Naive thymus-derived CD4-positive, alpha-beta T cell (primary cell): ENCODE data around the gene SRMS. TPM values are rescaled to one million over a fixed set of nuclear protein-coding genes. Genes with fewer than 3 reads are reported as not detected.

Experiments used
- ATAC-seq: fragments of 150-1000 bp; cut with Tn5 transposase; 2 replicates; pipeline ENCODE4 v1.10.0; 2021; ENCODE audit warnings: mild to moderate bottlenecking, moderate library complexity
- CTCF ChIA-PET: fragments of 350-600 bp; sonication (Branson Sonifier 250); formaldehyde crosslinking; loops from one replicate; lab custom pipeline; 2021; ENCODE audit warnings: antibody characterized with exemption; lab: Charles Lee
- POLR2A ChIA-PET: fragments of 350-600 bp; sonication (Branson Sonifier 250); formaldehyde crosslinking; loops from one replicate; lab custom pipeline; 2021; ENCODE audit warnings: antibody characterized with exemption, inconsistent platforms; lab: Charles Lee
- DNase-seq, 9 donors: peaks; one replicate each; pipeline versions ENCODE4 v3.0.0 to v3.0.0-alpha.2; 2020 to 2022; ENCODE audit warnings: mixed read lengths in 1 of 9
- H3K27ac ChIP-seq: one replicate; pipeline ENCODE4 v1.7.0; 2013; ENCODE audit warnings: mild to moderate bottlenecking, low read depth, low read length, moderate library complexity
- H3K27me3 ChIP-seq, 2 donors: one replicate each; pipeline ENCODE4 v1.7.0; 2013; ENCODE audit warnings: low read length in 2 of 2, mild to moderate bottlenecking in 2 of 2, moderate library complexity in 2 of 2; ENCODE audit not compliant: control insufficient read depth in 2 of 2, insufficient read depth in 2 of 2
- H3K36me3 ChIP-seq, 3 experiments: 1 replicate in 2 of 3; 2 replicates in 1 of 3; pipeline ENCODE4 v1.7.0; 2013; ENCODE audit warnings: low read length in 3 of 3, mild to moderate bottlenecking in 3 of 3, moderate library complexity in 1 of 3; ENCODE audit not compliant: insufficient read depth in 3 of 3, control insufficient read depth in 2 of 3
- H3K4me1 ChIP-seq, 2 donors: one replicate each; pipeline ENCODE4 v1.7.0; 2013; ENCODE audit warnings: low read length in 2 of 2, mild to moderate bottlenecking in 2 of 2, moderate library complexity in 1 of 2; ENCODE audit not compliant: control insufficient read depth in 2 of 2, insufficient read depth in 2 of 2
- H3K4me3 ChIP-seq: 2 replicates; pipeline ENCODE4 v1.7.0; 2013; ENCODE audit warnings: mild to moderate bottlenecking, low read length
- H3K9me3 ChIP-seq, 3 experiments: 1 replicate in 2 of 3; 2 replicates in 1 of 3; pipeline ENCODE4 v1.7.0; 2013; ENCODE audit warnings: low read length in 3 of 3; ENCODE audit not compliant: control insufficient read depth in 2 of 3
- H3K27ac Mint-ChIP-seq, 9 donors: one replicate each; pipeline ENCODE4 v1.8.0; 2020 to 2022; ENCODE audit warnings: mixed read lengths in 9 of 9, mild to moderate bottlenecking in 8 of 9, moderate library complexity in 5 of 9, inconsistent platforms in 2 of 9
- H3K27me3 Mint-ChIP-seq, 5 donors: one replicate each; pipeline ENCODE4 v1.8.0; 2021 to 2022; ENCODE audit warnings: mixed read lengths in 5 of 5, mild to moderate bottlenecking in 1 of 5
- H3K36me3 Mint-ChIP-seq, 5 donors: one replicate each; pipeline ENCODE4 v1.8.0; 2020 to 2022; ENCODE audit warnings: mixed read lengths in 5 of 5, mild to moderate bottlenecking in 3 of 5, inconsistent platforms in 1 of 5
- H3K4me1 Mint-ChIP-seq, 7 donors: one replicate each; pipeline ENCODE4 v1.8.0; 2020 to 2022; ENCODE audit warnings: mixed read lengths in 7 of 7, mild to moderate bottlenecking in 3 of 7, inconsistent platforms in 1 of 7
- H3K4me3 Mint-ChIP-seq, 10 donors: one replicate each; pipeline ENCODE4 v1.8.0; 2020 to 2022; ENCODE audit warnings: mild to moderate bottlenecking in 10 of 10, mixed read lengths in 10 of 10, moderate library complexity in 6 of 10, inconsistent platforms in 2 of 10
- H3K9me3 Mint-ChIP-seq, 11 donors: one replicate each; pipeline ENCODE4 v1.8.0; 2020 to 2022; ENCODE audit warnings: mixed read lengths in 11 of 11, mild to moderate bottlenecking in 4 of 11, inconsistent platforms in 1 of 11, moderate library complexity in 1 of 11
- intact Hi-C, 2 donors: fragments of 100-400 bp; cut with micrococcal nuclease; formaldehyde crosslinking; loops; one replicate each; pipeline ENCODE4 v1.15.1; 2023
- polyA plus RNA-seq, 2 donors: library from polyadenylated mRNA; unstranded; fragments of 300-500 nt; fragmentation: Illumina TruSeq; gene quantifications; one replicate each; pipeline ENCODE4 v1.2.3, GENCODE V29; 2021
- total RNA-seq, 6 experiments: library from RNA in 5 of 6; stranded (reverse) in 5 of 6; gene quantifications; 1 replicate in 5 of 6; 2 replicates in 1 of 6; pipeline ENCODE4 v1.2.3 and lab custom pipeline; 2021 to 2026

Gene SRMS
- total and polyA plus RNA-seq, 7 experiments from 2014 or later = 0.24 TPM; not detected in 6

DNA sequence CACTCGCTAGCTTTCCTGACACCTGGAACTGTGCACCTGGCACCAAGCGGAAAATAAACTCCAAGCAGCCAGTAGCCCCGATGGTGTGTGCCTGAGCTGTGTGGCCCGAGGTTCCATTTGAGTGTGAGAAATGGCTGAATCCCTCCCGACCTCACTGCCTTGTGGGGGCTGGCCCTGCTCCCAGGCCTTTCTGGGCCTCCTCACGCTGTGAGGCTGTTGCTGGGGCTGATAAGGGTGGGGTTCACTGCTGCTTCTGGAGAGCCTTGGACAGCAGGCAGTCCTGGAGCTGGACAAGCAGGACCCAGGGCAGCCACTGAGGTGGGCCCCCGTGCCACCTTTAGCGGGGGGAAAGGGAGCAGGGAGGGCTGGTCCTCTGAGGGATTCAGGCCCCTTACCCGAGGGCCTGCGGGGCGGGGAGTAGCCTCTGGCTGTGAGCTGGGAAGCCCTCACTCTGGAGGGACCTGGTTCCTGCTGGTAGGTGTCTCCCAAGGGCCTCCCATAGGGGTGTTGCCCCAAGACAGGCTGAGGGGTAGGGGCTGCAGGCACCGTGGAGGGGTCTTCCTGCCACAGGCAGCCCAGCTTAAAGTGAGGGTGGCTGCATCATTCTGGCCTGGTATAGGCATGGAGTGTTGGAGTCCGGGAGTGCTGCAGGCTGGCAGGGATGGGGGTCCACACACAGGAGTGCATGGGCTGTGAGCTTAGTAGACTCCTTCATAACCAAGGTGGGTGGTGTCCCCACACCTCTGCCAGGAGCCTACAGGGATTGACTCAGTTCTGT lies 25.3 kb downstream of the SRMS start:
- H3K4me3 Mint-ChIP-seq = peak overlapping the region; percentile 51 to 88 (median 64)
- H3K27ac Mint-ChIP-seq = peak overlapping the region in 5 of 9 donors; percentile 10 to 81 (median 76)
- POLR2A ChIA-PET = interaction anchor here (0.6 to 5.5 kb wide), 17 partner anchors 7 to 540 kb away, joined by 3 to 89 read pairs (median 5); partner anchors contain the start of genes GMEB2, PRPF6, PTK6 and TCEA2

DNA sequence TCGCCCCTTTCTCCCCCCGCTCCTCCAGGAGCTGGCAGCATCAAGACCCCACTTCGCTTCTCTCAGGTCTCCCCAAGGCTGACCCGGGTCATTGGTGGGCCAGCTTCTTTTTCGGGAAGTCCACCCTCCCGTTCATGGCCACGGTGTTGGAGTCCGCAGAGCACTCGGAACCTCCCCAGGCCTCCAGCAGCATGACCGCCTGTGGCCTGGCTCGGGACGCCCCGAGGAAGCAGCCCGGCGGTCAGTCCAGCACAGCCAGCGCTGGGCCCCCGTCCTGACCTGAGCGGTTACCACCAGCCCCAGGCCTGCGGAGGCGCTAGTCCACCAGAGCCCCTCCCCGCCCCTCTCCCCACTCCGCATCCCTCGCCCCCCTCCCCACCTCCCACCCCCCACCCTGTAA lies 25.9 kb downstream of the SRMS start:
- intact Hi-C loops = loop anchor here (1.0 to 5.0 kb wide), 3 partner anchors 16 to 724 kb away; partner anchors contain the start of genes MRGBP (in 1 of the 2) and PTK6 (in 1 of the 2)
- POLR2A ChIA-PET = interaction anchor here (0.6 to 5.5 kb wide), 29 partner anchors 8 to 556 kb away, joined by 3 to 89 read pairs (median 4); partner anchors contain the start of genes ARFRP1, GMEB2, HELZ2 and PRPF6
- DNase-seq (no peak), ATAC-seq (no peak)
- peak overlapping the region; percentile 86 for H3K4me3 ChIP-seq
- Mint-ChIP-seq H3K36me3 (peaks cover 0 to 23% (median 9%) of the 10 kb centered on the region in 5 donors), H3K27ac (peak overlapping the region in 4 of 9 donors; percentile 51 to 81 (median 74)), H3K27me3 (peaks cover 0 to 4% (median 0%) of the 10 kb centered on the region in 5 donors), H3K4me1 (peaks cover 4 to 22% (median 9%) of the 10 kb centered on the region in 7 donors), H3K9me3 (peaks cover 0 to 10% (median 1%) of the 10 kb centered on the region in 11 donors), H3K4me3 (peak overlapping the region; percentile 62 to 88 (median 79))
- H3K27ac ChIP-seq = peak overlapping the region; percentile 88
- CTCF ChIA-PET = interaction anchor here (1.2 to 1.4 kb wide), 2 partner anchors 16 to 25 kb away, joined by 5 to 8 read pairs; partner anchors contain the start of gene PTK6
- H3K4me1 ChIP-seq = peaks cover 11 to 14% of the 10 kb centered on the region in 2 donors
- peaks cover 0 to 9% (median 0%) of the 10 kb centered on the region in 3 experiments for H3K9me3 ChIP-seq
- H3K27me3 ChIP-seq = no peaks in the 10 kb centered on the region
- H3K36me3 ChIP-seq = peaks cover 0 to 18% (median 8%) of the 10 kb centered on the region in 3 experiments

More for the DNA sequence above, 25.3 kb downstream of the SRMS start:
- Histone ChIP-seq H3K27me3 (no peaks in the 10 kb centered on the region), H3K4me3 (no peak overlapping the region), H3K9me3 (peaks cover 0 to 9% (median 0%) of the 10 kb centered on the region in 3 experiments), H3K4me1 (peaks cover 11 to 14% of the 10 kb centered on the region in 2 donors), H3K27ac (peak overlapping the region; percentile 35), H3K36me3 (peaks cover 0 to 18% (median 8%) of the 10 kb centered on the region in 3 experiments)
- H3K36me3 Mint-ChIP-seq = peaks cover 0 to 25% (median 9%) of the 10 kb centered on the region in 5 donors
- H3K9me3 Mint-ChIP-seq = peaks cover 0 to 10% (median 1%) of the 10 kb centered on the region in 11 donors
- H3K27me3 Mint-ChIP-seq = peaks cover 0 to 4% (median 0%) of the 10 kb centered on the region in 5 donors
- ATAC-seq = no peak
- DNase-seq = no peak
- CTCF ChIA-PET = interaction anchor here (0.8 kb wide), 1 partner anchor 15 kb away, joined by 3 read pairs; the partner anchor contains the start of gene PTK6
- intact Hi-C loops = loop anchor here (5.0 kb wide), 2 partner anchors 115 to 725 kb away; partner anchors contain the start of gene MRGBP (in 1 of the 2)
- H3K4me1 Mint-ChIP-seq = peaks cover 4 to 22% (median 9%) of the 10 kb centered on the region in 7 donors

DNA sequence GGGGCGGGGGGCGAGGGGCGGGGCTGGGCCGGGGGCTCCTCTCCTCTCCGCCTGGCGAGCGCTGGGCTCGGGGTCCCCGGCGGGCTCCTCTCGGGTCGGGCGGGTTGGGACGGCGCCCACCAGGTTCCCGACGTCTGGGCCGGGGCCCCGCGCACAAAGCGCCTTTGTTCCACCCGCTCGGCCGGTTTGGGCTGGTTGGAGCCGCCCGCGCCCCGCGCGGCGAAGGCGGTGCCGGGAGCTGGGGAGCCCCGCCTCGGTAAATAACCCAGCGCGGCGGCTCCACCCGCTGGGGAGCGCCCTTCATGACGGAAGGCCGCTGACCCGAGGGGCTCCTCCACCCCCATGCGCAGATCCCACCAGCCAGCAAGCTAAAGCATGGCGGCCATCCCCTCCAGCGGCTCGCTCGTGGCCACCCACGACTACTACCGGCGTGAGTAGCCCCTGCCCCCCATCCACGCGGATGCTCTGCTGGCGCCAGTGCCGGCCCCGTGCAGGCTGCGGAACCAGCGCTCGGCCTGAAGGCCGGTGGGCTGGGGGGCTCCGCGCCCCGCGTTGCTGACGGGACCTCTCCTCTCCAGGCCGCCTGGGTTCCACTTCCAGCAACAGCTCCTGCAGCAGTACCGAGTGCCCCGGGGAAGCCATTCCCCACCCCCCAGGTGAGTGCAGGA lies 26.5 kb downstream of the SRMS start:
- peaks cover 0 to 23% (median 9%) of the 10 kb centered on the region in 5 donors for H3K36me3 Mint-ChIP-seq
- intact Hi-C loops = loop anchor here (1.0 to 5.0 kb wide), 12 partner anchors 16 to 724 kb away; partner anchors contain the start of genes PTK6 (in 2 of the 2), GMEB2 (in 1 of the 2), MRGBP (in 1 of the 2) and RGS19 (in 1 of the 2)
- no peaks in the 10 kb centered on the region for H3K27me3 ChIP-seq
- peak overlapping the region; percentile 86 for H3K4me3 ChIP-seq
- peak overlapping the region in 6 of 9 donors; percentile 41 to 81 (median 66) for H3K27ac Mint-ChIP-seq
- H3K27ac ChIP-seq = peak overlapping the region; percentile 88
- peaks cover 0 to 4% (median 0%) of the 10 kb centered on the region in 5 donors for H3K27me3 Mint-ChIP-seq
- H3K9me3 Mint-ChIP-seq = peaks cover 0 to 10% (median 1%) of the 10 kb centered on the region in 11 donors
- ATAC-seq = peak; percentile 62
- DNase-seq = peak; percentile 44 to 81 (median 72)
- peak overlapping the region; percentile 65 to 88 (median 79) for H3K4me3 Mint-ChIP-seq
- H3K9me3 ChIP-seq = peaks cover 0 to 9% (median 0%) of the 10 kb centered on the region in 3 experiments
- H3K36me3 ChIP-seq = peaks cover 0 to 18% (median 8%) of the 10 kb centered on the region in 3 experiments
- H3K4me1 ChIP-seq = peaks cover 11 to 14% of the 10 kb centered on the region in 2 donors
- ChIA-PET POLR2A (interaction anchor here (0.6 to 5.5 kb wide), 27 partner anchors 9 to 557 kb away, joined by 3 to 89 read pairs (median 4); partner anchors contain the start of genes ARFRP1, GMEB2, HELZ2 and PTK6), CTCF (interaction anchor here (1.2 to 1.4 kb wide), 2 partner anchors 17 to 25 kb away, joined by 5 to 8 read pairs; partner anchors contain the start of gene PTK6)
- H3K4me1 Mint-ChIP-seq = peaks cover 4 to 22% (median 9%) of the 10 kb centered on the region in 7 donors

DNA sequence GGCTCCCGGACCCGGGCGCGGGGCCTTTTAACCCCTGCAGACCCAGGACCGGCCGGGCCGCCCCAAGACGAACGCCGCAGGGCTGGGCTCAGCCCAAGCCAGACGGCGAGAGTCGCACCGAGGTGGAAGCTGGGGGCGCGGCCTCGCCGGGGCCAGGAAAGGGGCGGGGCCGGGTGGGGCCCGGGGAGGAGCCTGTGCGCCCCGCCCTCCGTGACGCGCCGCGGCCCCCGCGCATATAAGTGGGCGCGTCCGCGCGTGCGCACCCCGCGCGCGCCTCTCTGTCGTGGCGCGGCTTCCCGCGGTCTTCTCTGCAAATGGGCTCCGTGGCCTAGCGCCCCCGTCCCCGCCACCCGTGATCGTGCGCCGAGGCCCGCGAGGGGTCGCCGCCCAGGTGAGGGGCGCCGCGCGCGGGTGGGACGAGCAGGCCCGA lies 27.0 kb downstream of the SRMS start, which contains the start of gene PPDPF:
TSS of gene PPDPF (plus strand) at position 262 of the 430 bp plus-strand sequence. CDS start 544 bp downstream, outside the sequence.
- Mint-ChIP-seq H3K9me3 (peaks cover 0 to 10% (median 1%) of the 10 kb centered on the region in 11 donors), H3K36me3 (peaks cover 0 to 23% (median 9%) of the 10 kb centered on the region in 5 donors), H3K4me1 (peaks cover 4 to 22% (median 9%) of the 10 kb centered on the region in 7 donors), H3K27me3 (peaks cover 0 to 7% (median 0%) of the 10 kb centered on the region in 5 donors), H3K27ac (peak within 1 kb of the TSS in 7 of 9 donors; percentile 51 to 88 (median 79)), H3K4me3 (peak within 1 kb of the TSS; percentile 65 to 89 (median 81))
- ChIA-PET POLR2A (interaction anchor here (0.6 to 5.5 kb wide), 20 partner anchors 9 to 557 kb away, joined by 3 to 89 read pairs (median 4); partner anchors contain the start of genes ARFRP1, GMEB2, PTK6 and RTEL1), CTCF (interaction anchor here (1.2 to 1.4 kb wide), 2 partner anchors 17 to 24 kb away, joined by 5 to 8 read pairs; partner anchors contain the start of gene PTK6)
- ATAC-seq = peak; percentile 96
- Histone ChIP-seq H3K36me3 (peaks cover 0 to 18% (median 8%) of the 10 kb centered on the region in 3 experiments), H3K4me3 (peak within 1 kb of the TSS; percentile 86), H3K9me3 (peaks cover 0 to 9% (median 0%) of the 10 kb centered on the region in 3 experiments), H3K4me1 (peaks cover 11 to 14% of the 10 kb centered on the region in 2 donors), H3K27ac (peak within 1 kb of the TSS; percentile 88), H3K27me3 (no peaks in the 10 kb centered on the region)
- peak; percentile 76 to 92 (median 84) for DNase-seq
- intact Hi-C loops = loop anchor here (1.0 to 5.0 kb wide), 12 partner anchors 17 to 723 kb away; partner anchors contain the start of genes GMEB2 (in 1 of the 2), MRGBP (in 1 of the 2), PTK6 (in 1 of the 2) and RGS19 (in 1 of the 2)
